Activated CD4-positive, CD25-positive, alpha-beta regulatory T cell treated with anti-CD3 and anti-CD28 coated beads, Interleukin-2, amount 50 U/mL, for 72 hours (primary cell): ENCODE data around the gene MKRN1.
"Not testable (repeated sequence)": the region's sequence is repeated elsewhere in the genome, so short reads cannot be mapped to it uniquely, and the experiment has no call there.

Experiments
- DNase-seq: peaks from one replicate; pipeline ENCODE4 v3.0.0; 2021

The MKRN1 gene

GRCh38 chr7:140484951-140485499, 5.7 kb upstream of the MKRN1 start:
- DNase-seq: no peak

- DNase-seq: no peak
Observed at GRCh38 chr7:140484479-140484878, 5.2 kb upstream of the MKRN1 start.

- no peak for DNase-seq
Observed at GRCh38 chr7:140479739-140480084, 407 bp upstream of the MKRN1 start.

- DNase-seq: peak; percentile 57
Observed at GRCh38 chr7:140478246-140479061, 851 bp downstream of the MKRN1 start.

- DNase-seq: no peak
Observed at GRCh38 chr7:140476698-140477261, 2.5 kb downstream of the MKRN1 start.

- DNase-seq: no peak
Observed at GRCh38 chr7:140475747-140476333, 3.5 kb downstream of the MKRN1 start.

GRCh38 chr7:140463111-140463510, 16.2 kb downstream of the MKRN1 start:
- no peak for DNase-seq

- DNase-seq: no peak
Observed at GRCh38 chr7:140458916-140459315, 20.4 kb downstream of the MKRN1 start.

- DNase-seq: no peak
Observed at GRCh38 chr7:140458201-140458600, 21.1 kb downstream of the MKRN1 start.

- DNase-seq: no peak
Observed at GRCh38 chr7:140456551-140457051, 22.7 kb downstream of the MKRN1 start.

- no peak for DNase-seq
Observed at GRCh38 chr7:140455743-140456142, 23.6 kb downstream of the MKRN1 start.

GRCh38 chr7:140454657-140455015, 24.7 kb downstream of the MKRN1 start:
- DNase-seq: no peak

- not testable (repeated sequence) for DNase-seq
Observed at GRCh38 chr7:140453785-140454656, 25.3 kb downstream of the MKRN1 start.

GRCh38 chr7:140453273-140453672, 26.0 kb downstream of the MKRN1 start:
- DNase-seq: no peak

- no peak for DNase-seq
Observed at GRCh38 chr7:140451716-140452115, 27.6 kb downstream of the MKRN1 start.

- DNase-seq: no peak
Observed at GRCh38 chr7:140448781-140449480, 30.4 kb downstream of the MKRN1 start.

- no peak for DNase-seq
Observed at GRCh38 chr7:140447841-140448240, 31.5 kb downstream of the MKRN1 start.

- no peak for DNase-seq
Observed at GRCh38 chr7:140446467-140446866, 32.8 kb downstream of the MKRN1 start.

- no peak for DNase-seq
Observed at GRCh38 chr7:140441519-140441918, 37.8 kb downstream of the MKRN1 start.

GRCh38 chr7:140440593-140440992, 38.7 kb downstream of the MKRN1 start:
- DNase-seq: no peak

GRCh38 chr7:140439359-140439758, 39.9 kb downstream of the MKRN1 start:
- no peak for DNase-seq

GRCh38 chr7:140435252-140435895, 43.9 kb downstream of the MKRN1 start:
- DNase-seq: no peak
